ENCODE results near the gene HNMT. TPM values are rescaled to one million over a fixed set of nuclear protein-coding genes. Genes with fewer than 3 reads are reported as not detected.

Gene HNMT
- total RNA-seq, 2 donors from 2014 or later, result 37.2 to 52.1 TPM

- Histone ChIP-seq H3K27ac (no peak overlapping the region), H3K4me1 (no peaks in the 10 kb centered on the region), H3K36me3 (replicated peaks in 1 of 2; ENCODE audit: insufficient read depth in 1 of 2, low read depth in 2 of 2) (no peaks in the 10 kb centered on the region), H3K4me3 (no peak overlapping the region), H3K27me3 (no peaks in the 10 kb centered on the region), H3K9me3 (no peaks in the 10 kb centered on the region)
- intact Hi-C loops (cut with DNase I), result no loop called here
- DNase-seq, result no peak
- TF ChIP-seq POLR2A (IDR thresholded peaks at IDR 0.05) (no peak), CTCF (IDR thresholded peaks at IDR 0.05) (no peak)
- WGBS, 2 donors, result 86 to 87% methylated on average over 6 of the region's 6 CpGs
- no peak for ATAC-seq
Measured at GRCh38 chr2:138026111-138027020, 62.1 kb downstream of the HNMT start.

- whole genome bisulfite sequencing, 2 donors, result 39 to 58% methylated on average over 2 of the region's 2 CpGs
- no peak overlapping the region for H3K4me3 ChIP-seq
Measured at GRCh38 chr2:138028538-138028937, 64.3 kb downstream of the HNMT start.

GRCh38 chr2:138029276-138029675 lies 65.0 kb downstream of the HNMT start:
- TF ChIP-seq CTCF (IDR thresholded peaks at IDR 0.05) (no peak), POLR2A (IDR thresholded peaks at IDR 0.05) (no peak)
- no peaks in the 10 kb centered on the region for H3K4me1 ChIP-seq
- no peak for ATAC-seq
- no peaks in the 10 kb centered on the region for H3K36me3 ChIP-seq (replicated peaks in 1 of 2; ENCODE audit: insufficient read depth in 1 of 2, low read depth in 2 of 2)
- no peak overlapping the region for H3K4me3 ChIP-seq
- intact Hi-C loops (cut with DNase I), result no loop called here
- H3K9me3 ChIP-seq, result no peaks in the 10 kb centered on the region
- H3K27ac ChIP-seq, result no peak overlapping the region
- no peaks in the 10 kb centered on the region for H3K27me3 ChIP-seq
- DNase-seq, result no peak

More at GRCh38 chr2:138028538-138028937, 64.3 kb downstream of the HNMT start:
- no peak overlapping the region for H3K27ac ChIP-seq
- TF ChIP-seq CTCF (IDR thresholded peaks at IDR 0.05) (no peak), POLR2A (IDR thresholded peaks at IDR 0.05) (no peak)
- H3K4me1 ChIP-seq, result no peaks in the 10 kb centered on the region
- no peaks in the 10 kb centered on the region for H3K27me3 ChIP-seq
- intact Hi-C loops (cut with DNase I), result no loop called here
- no peaks in the 10 kb centered on the region for H3K36me3 ChIP-seq (replicated peaks in 1 of 2; ENCODE audit: insufficient read depth in 1 of 2, low read depth in 2 of 2)
- DNase-seq (peak in 1 of 4 donors; percentile 12), ATAC-seq (no peak)
- no peaks in the 10 kb centered on the region for H3K9me3 ChIP-seq

GRCh38 chr2:138030459-138030858 lies 66.2 kb downstream of the HNMT start:
- no peak overlapping the region for H3K27ac ChIP-seq
- no peaks in the 10 kb centered on the region for H3K36me3 ChIP-seq (replicated peaks in 1 of 2; ENCODE audit: insufficient read depth in 1 of 2, low read depth in 2 of 2)
- no peaks in the 10 kb centered on the region for H3K27me3 ChIP-seq
- 85 to 86% methylated on average over 3 of the region's 3 CpGs for WGBS, 2 donors
- intact Hi-C loops (cut with DNase I), result no loop called here
- H3K4me1 ChIP-seq, result no peaks in the 10 kb centered on the region
- ATAC-seq (no peak), DNase-seq (no peak)
- TF ChIP-seq CTCF (IDR thresholded peaks at IDR 0.05) (no peak), POLR2A (IDR thresholded peaks at IDR 0.05) (no peak)
- no peak overlapping the region for H3K4me3 ChIP-seq
- no peaks in the 10 kb centered on the region for H3K9me3 ChIP-seq

- Histone ChIP-seq H3K36me3 (replicated peaks in 1 of 2; ENCODE audit: insufficient read depth in 1 of 2, low read depth in 2 of 2) (no peaks in the 10 kb centered on the region), H3K9me3 (no peaks in the 10 kb centered on the region), H3K4me1 (no peaks in the 10 kb centered on the region), H3K27ac (no peak overlapping the region), H3K4me3 (no peak overlapping the region), H3K27me3 (no peaks in the 10 kb centered on the region)
- no peak for DNase-seq
- TF ChIP-seq POLR2A (IDR thresholded peaks at IDR 0.05) (no peak), CTCF (IDR thresholded peaks at IDR 0.05) (no peak)
- intact Hi-C loops (cut with DNase I), result no loop called here
- no peak for ATAC-seq
- WGBS, 2 donors, result 40 to 52% methylated on average over 2 of the region's 2 CpGs
Measured at GRCh38 chr2:138032334-138032733, 68.1 kb downstream of the HNMT start.
